ENCODE measurements around the gene SAP30L. TPM values are rescaled to one million over a fixed set of nuclear protein-coding genes. Genes with fewer than 3 reads are reported as not detected.
A peak's percentile ranks its signal among the peaks of the same experiment; 100 is the strongest.

The SAP30L gene
- total and polyA plus RNA-seq, 2 experiments from 2014 or later = 21.4 to 29.3 TPM

DNA sequence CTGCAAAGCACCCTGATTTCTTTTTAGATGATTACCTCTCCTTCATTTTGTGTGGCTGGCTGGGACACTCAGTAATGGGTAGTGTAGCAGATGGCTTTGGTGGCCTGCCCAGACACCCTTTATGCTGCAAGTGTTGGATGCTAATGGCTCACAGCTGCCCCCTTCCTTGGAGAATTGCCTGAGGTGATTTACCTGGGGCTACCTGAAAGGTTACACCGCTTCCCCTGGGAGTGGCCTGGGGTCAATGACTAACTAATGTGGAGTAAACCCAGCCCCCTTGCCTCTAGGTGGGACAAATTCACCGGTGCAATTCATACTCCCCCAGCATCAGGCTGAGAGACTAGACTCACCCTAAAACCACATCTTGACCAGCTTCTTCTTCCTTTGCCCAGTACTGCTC is 55.8 kb downstream of the SAP30L start (continued):
- TF ChIP-seq EZH2 (IDR thresholded peaks at IDR 0.05; ENCODE audit: low read depth, unreplicated experiment) (no peak), JUNB (IDR thresholded peaks at IDR 0.05; ENCODE audit: unreplicated experiment) (no peak)

DNA sequence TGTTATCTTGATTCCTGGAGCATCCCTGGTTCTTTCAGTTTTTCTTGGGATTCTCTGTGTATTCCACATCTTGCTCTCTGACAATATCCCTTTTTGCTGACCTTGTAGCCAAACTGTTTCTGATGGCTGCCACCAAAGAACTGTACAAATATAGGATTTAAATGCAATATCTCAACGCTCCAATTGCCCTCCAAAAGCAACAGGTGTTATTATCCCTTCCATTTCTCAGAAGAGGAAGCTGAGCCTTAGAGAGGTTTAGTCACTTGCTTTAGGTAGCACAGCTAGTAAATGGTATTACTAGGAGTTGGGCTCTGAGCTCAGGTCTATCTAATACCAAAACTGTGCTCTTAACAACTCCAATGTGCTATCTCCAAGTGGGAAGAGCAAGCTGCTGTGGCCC is 56.4 kb downstream of the SAP30L start:
- no peaks in the 10 kb centered on the region for H3K36me3 Mint-ChIP-seq (ENCODE audit: low read depth)
- peaks cover 15% of the 10 kb centered on the region for H3K4me1 Mint-ChIP-seq
- 0 out of 2 replicates have a peak overlapping the region, but pooled peaks have one; percentile 10 for H2AFZ ChIP-seq
- TF ChIP-seq ZNF114 (CRISPR knock-in tag; IDR thresholded peaks at IDR 0.05) (no peak), JUNB (IDR thresholded peaks at IDR 0.05; ENCODE audit: unreplicated experiment) (no peak), EZH2 (IDR thresholded peaks at IDR 0.05; ENCODE audit: low read depth, unreplicated experiment) (no peak), EZH2phosphoT487 (IDR thresholded peaks at IDR 0.05; ENCODE audit: unreplicated experiment) (no peak), NANOG (IDR thresholded peaks at IDR 0.05; ENCODE audit: borderline replicate concordance) (no peak), POLR2AphosphoS5 (IDR thresholded peaks at IDR 0.05; ENCODE audit: low read depth) (no peak), STAT1 (IDR thresholded peaks at IDR 0.05; ENCODE audit: unreplicated experiment) (no peak), ZNF331 (CRISPR knock-in tag; IDR thresholded peaks at IDR 0.05; ENCODE audit: low read depth) (no peak)
- TF ChIP-seq, protein P1, sequence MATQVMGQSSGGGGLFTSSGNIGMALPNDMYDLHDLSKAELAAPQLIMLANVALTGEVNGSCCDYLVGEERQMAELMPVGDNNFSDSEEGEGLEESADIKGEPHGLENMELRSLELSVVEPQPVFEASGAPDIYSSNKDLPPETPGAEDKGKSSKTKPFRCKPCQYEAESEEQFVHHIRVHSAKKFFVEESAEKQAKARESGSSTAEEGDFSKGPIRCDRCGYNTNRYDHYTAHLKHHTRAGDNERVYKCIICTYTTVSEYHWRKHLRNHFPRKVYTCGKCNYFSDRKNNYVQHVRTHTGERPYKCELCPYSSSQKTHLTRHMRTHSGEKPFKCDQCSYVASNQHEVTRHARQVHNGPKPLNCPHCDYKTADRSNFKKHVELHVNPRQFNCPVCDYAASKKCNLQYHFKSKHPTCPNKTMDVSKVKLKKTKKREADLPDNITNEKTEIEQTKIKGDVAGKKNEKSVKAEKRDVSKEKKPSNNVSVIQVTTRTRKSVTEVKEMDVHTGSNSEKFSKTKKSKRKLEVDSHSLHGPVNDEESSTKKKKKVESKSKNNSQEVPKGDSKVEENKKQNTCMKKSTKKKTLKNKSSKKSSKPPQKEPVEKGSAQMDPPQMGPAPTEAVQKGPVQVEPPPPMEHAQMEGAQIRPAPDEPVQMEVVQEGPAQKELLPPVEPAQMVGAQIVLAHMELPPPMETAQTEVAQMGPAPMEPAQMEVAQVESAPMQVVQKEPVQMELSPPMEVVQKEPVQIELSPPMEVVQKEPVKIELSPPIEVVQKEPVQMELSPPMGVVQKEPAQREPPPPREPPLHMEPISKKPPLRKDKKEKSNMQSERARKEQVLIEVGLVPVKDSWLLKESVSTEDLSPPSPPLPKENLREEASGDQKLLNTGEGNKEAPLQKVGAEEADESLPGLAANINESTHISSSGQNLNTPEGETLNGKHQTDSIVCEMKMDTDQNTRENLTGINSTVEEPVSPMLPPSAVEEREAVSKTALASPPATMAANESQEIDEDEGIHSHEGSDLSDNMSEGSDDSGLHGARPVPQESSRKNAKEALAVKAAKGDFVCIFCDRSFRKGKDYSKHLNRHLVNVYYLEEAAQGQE (IDR thresholded peaks at IDR 0.05; ENCODE audit: unreplicated experiment) = no peak
- TF ChIP-seq, protein P2, sequence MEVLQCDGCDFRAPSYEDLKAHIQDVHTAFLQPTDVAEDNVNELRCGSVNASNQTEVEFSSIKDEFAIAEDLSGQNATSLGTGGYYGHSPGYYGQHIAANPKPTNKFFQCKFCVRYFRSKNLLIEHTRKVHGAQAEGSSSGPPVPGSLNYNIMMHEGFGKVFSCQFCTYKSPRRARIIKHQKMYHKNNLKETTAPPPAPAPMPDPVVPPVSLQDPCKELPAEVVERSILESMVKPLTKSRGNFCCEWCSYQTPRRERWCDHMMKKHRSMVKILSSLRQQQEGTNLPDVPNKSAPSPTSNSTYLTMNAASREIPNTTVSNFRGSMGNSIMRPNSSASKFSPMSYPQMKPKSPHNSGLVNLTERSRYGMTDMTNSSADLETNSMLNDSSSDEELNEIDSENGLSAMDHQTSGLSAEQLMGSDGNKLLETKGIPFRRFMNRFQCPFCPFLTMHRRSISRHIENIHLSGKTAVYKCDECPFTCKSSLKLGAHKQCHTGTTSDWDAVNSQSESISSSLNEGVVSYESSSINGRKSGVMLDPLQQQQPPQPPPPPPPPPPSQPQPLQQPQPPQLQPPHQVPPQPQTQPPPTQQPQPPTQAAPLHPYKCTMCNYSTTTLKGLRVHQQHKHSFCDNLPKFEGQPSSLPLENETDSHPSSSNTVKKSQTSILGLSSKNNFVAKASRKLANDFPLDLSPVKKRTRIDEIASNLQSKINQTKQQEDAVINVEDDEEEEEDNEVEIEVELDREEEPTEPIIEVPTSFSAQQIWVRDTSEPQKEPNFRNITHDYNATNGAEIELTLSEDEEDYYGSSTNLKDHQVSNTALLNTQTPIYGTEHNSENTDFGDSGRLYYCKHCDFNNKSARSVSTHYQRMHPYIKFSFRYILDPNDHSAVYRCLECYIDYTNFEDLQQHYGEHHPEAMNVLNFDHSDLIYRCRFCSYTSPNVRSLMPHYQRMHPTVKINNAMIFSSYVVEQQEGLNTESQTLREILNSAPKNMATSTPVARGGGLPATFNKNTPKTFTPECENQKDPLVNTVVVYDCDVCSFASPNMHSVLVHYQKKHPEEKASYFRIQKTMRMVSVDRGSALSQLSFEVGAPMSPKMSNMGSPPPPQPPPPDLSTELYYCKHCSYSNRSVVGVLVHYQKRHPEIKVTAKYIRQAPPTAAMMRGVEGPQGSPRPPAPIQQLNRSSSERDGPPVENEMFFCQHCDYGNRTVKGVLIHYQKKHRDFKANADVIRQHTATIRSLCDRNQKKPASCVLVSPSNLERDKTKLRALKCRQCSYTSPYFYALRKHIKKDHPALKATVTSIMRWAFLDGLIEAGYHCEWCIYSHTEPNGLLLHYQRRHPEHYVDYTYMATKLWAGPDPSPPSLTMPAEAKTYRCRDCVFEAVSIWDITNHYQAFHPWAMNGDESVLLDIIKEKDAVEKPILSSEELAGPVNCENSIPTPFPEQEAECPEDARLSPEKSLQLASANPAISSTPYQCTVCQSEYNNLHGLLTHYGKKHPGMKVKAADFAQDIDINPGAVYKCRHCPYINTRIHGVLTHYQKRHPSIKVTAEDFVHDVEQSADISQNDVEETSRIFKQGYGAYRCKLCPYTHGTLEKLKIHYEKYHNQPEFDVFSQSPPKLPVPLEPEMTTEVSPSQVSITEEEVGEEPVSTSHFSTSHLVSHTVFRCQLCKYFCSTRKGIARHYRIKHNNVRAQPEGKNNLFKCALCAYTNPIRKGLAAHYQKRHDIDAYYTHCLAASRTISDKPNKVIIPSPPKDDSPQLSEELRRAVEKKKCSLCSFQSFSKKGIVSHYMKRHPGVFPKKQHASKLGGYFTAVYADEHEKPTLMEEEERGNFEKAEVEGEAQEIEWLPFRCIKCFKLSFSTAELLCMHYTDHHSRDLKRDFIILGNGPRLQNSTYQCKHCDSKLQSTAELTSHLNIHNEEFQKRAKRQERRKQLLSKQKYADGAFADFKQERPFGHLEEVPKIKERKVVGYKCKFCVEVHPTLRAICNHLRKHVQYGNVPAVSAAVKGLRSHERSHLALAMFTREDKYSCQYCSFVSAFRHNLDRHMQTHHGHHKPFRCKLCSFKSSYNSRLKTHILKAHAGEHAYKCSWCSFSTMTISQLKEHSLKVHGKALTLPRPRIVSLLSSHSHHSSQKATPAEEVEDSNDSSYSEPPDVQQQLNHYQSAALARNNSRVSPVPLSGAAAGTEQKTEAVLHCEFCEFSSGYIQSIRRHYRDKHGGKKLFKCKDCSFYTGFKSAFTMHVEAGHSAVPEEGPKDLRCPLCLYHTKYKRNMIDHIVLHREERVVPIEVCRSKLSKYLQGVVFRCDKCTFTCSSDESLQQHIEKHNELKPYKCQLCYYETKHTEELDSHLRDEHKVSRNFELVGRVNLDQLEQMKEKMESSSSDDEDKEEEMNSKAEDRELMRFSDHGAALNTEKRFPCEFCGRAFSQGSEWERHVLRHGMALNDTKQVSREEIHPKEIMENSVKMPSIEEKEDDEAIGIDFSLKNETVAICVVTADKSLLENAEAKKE (CRISPR knock-in tag; IDR thresholded peaks at IDR 0.05) = no peak
- TF ChIP-seq, protein P3, sequence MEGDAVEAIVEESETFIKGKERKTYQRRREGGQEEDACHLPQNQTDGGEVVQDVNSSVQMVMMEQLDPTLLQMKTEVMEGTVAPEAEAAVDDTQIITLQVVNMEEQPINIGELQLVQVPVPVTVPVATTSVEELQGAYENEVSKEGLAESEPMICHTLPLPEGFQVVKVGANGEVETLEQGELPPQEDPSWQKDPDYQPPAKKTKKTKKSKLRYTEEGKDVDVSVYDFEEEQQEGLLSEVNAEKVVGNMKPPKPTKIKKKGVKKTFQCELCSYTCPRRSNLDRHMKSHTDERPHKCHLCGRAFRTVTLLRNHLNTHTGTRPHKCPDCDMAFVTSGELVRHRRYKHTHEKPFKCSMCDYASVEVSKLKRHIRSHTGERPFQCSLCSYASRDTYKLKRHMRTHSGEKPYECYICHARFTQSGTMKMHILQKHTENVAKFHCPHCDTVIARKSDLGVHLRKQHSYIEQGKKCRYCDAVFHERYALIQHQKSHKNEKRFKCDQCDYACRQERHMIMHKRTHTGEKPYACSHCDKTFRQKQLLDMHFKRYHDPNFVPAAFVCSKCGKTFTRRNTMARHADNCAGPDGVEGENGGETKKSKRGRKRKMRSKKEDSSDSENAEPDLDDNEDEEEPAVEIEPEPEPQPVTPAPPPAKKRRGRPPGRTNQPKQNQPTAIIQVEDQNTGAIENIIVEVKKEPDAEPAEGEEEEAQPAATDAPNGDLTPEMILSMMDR (conservative IDR thresholded peaks at IDR 0.05; ENCODE audit: low read depth in 2 of 2) = no peak
- no peak overlapping the region for H3K4me3 Mint-ChIP-seq
- no peak overlapping the region for H3K4me3 ChIP-seq
- ATAC-seq (no peak), DNase-seq (ENCODE audit: low spot score) (no peak)
- no peaks in the 10 kb centered on the region for H3K27me3 ChIP-seq (ENCODE audit: insufficient read depth)
- H3K27ac Mint-ChIP-seq = no peak overlapping the region
- no peaks in the 10 kb centered on the region for H4K20me1 ChIP-seq (replicated peaks; ENCODE audit: insufficient read depth)
- no peak overlapping the region for H3K4me2 ChIP-seq
- no peaks in the 10 kb centered on the region for H3K9me3 Mint-ChIP-seq
- peaks cover 3% of the 10 kb centered on the region for H3K4me1 ChIP-seq (ENCODE audit: insufficient read depth)
- H3F3A ChIP-seq (replicated peaks; ENCODE audit: low read depth) = no peaks in the 10 kb centered on the region
- no peaks in the 10 kb centered on the region for H3K36me3 ChIP-seq (ENCODE audit: insufficient read depth)
- no peaks in the 10 kb centered on the region for H3K9me2 ChIP-seq (ENCODE audit: insufficient read depth)
- no peaks in the 10 kb centered on the region for H3K79me2 ChIP-seq (replicated peaks; ENCODE audit: insufficient read depth)
- H3K27me3 Mint-ChIP-seq (ENCODE audit: insufficient read depth, low read depth, poor library complexity) = peaks cover 3% of the 10 kb centered on the region
- no peak overlapping the region for H3K27ac ChIP-seq (ENCODE audit: low read depth)
